ENCODE measurements around the gene ASAH2. TPM values are rescaled to one million over a fixed set of nuclear protein-coding genes. Genes with fewer than 3 reads are reported as not detected.

Gene ASAH2
- total and polyA plus RNA-seq, 4 donors: 0.75 to 3.0 (median 1.0) TPM

GRCh38 chr10:50211670-50212069 is 39.6 kb downstream of the ASAH2 start:
- Histone ChIP-seq H3K9ac (ENCODE audit: low read depth in 1 of 2, low read length in 2 of 2) (no peak overlapping the region), H3K9me3 (ENCODE audit: control insufficient read depth in 4 of 4, low read length in 3 of 4) (no peaks in the 10 kb centered on the region), H3K27ac (ENCODE audit: low read depth in 1 of 2, low read length in 2 of 2) (no peak overlapping the region), H3K4me1 (ENCODE audit: control insufficient read depth in 4 of 4, insufficient read depth in 4 of 4, low read length in 3 of 4) (peaks cover 0 to 5% (median 2%) of the 10 kb centered on the region in 4 donors), H3K4me3 (ENCODE audit: low read depth in 1 of 3, low read length in 3 of 3) (no peak overlapping the region), H3K36me3 (ENCODE audit: control insufficient read depth in 4 of 4, insufficient read depth in 3 of 4, low read depth in 1 of 4, low read length in 3 of 4) (no peaks in the 10 kb centered on the region), H3K27me3 (ENCODE audit: control insufficient read depth in 4 of 4, insufficient read depth in 4 of 4, low read length in 3 of 4) (no peaks in the 10 kb centered on the region)
- TF ChIP-seq RAD21 (IDR thresholded peaks at IDR 0.05): no peak
- no peak for TF ChIP-seq EGR1 (IDR thresholded peaks at IDR 0.05; ENCODE audit: low read depth in 2 of 2)
- no peak for TF ChIP-seq YY1 (IDR thresholded peaks at IDR 0.05)
- TF ChIP-seq FOXA2 (IDR thresholded peaks at IDR 0.05): no peak
- TF ChIP-seq TAF1 (conservative IDR thresholded peaks at IDR 0.05): no peak
- TF ChIP-seq HNF4A (conservative IDR thresholded peaks at IDR 0.05): no peak
- TF ChIP-seq JUND (IDR thresholded peaks at IDR 0.05): no peak
- TF ChIP-seq SP1 (IDR thresholded peaks at IDR 0.05): no peak
- no peak for TF ChIP-seq NR2F2 (IDR thresholded peaks at IDR 0.05)
- no peak for TF ChIP-seq GABPA (IDR thresholded peaks at IDR 0.05 in 1 of 2, conservative IDR thresholded peaks at IDR 0.05 in 1 of 2)
- no peak for TF ChIP-seq MAX (IDR thresholded peaks at IDR 0.05)
- no peak for TF ChIP-seq CTCF (IDR thresholded peaks at IDR 0.05; ENCODE audit: low read depth, low read length, missing input control)
- TF ChIP-seq HNF4G (IDR thresholded peaks at IDR 0.05): no peak
- TF ChIP-seq RXRA (IDR thresholded peaks at IDR 0.05): no peak
- TF ChIP-seq REST (IDR thresholded peaks at IDR 0.05): no peak
- no peak for TF ChIP-seq FOXA1 (IDR thresholded peaks at IDR 0.05)
- no peak for TF ChIP-seq ZBTB33 (IDR thresholded peaks at IDR 0.05)
- no peak for TF ChIP-seq ATF3 (IDR thresholded peaks at IDR 0.05)
- DNase-seq (ENCODE audit: low spot score): no peak
- WGBS: 91% methylated on average over 3 of the region's 3 CpGs
